HT-29 (cell line): ENCODE measurements around the gene CFAP299. TPM values are rescaled to one million over a fixed set of nuclear protein-coding genes. Genes with fewer than 3 reads are reported as not detected.

Experiments
- DNase-seq: peaks from one replicate; pipeline ENCODE4 v3.0.0-alpha.2; 2015; ENCODE audit warnings: low spot score
- total RNA-seq: library from RNA; depleted of rRNA; stranded (reverse); fragments of >200 nt; shearing (Covaris generic); gene quantifications from 2 replicates; pipeline ENCODE4 v1.2.3, GENCODE V29; 2014

CFAP299 gene
- total RNA-seq, 1 experiment from 2014 or later, result not detected

- DNase-seq, result no peak
These were observed 172.0 kb downstream of the CFAP299 start for GRCh38 chr4:80507507-80507906.

- no peak for DNase-seq
These were observed 180.0 kb downstream of the CFAP299 start for GRCh38 chr4:80515496-80515895.

GRCh38 chr4:80521438-80521837, 185.9 kb downstream of the CFAP299 start:
- DNase-seq, result no peak

- DNase-seq, result no peak
These were observed 191.2 kb downstream of the CFAP299 start for GRCh38 chr4:80526697-80527096.

- DNase-seq, result no peak
These were observed 193.5 kb downstream of the CFAP299 start for GRCh38 chr4:80529026-80529425.

GRCh38 chr4:80532674-80533333, 197.3 kb downstream of the CFAP299 start:
- no peak for DNase-seq

- DNase-seq, result no peak
These were observed 200.0 kb downstream of the CFAP299 start for GRCh38 chr4:80535551-80535950.

GRCh38 chr4:80538276-80538926, 202.9 kb downstream of the CFAP299 start:
- no peak for DNase-seq

- no peak for DNase-seq
These were observed 203.7 kb downstream of the CFAP299 start for GRCh38 chr4:80539190-80539589.

GRCh38 chr4:80540349-80540748, 204.8 kb downstream of the CFAP299 start:
- DNase-seq, result no peak

GRCh38 chr4:80540785-80541469, 205.4 kb downstream of the CFAP299 start:
- DNase-seq, result no peak

- DNase-seq, result no peak
These were observed 207.2 kb downstream of the CFAP299 start for GRCh38 chr4:80542747-80543146.

GRCh38 chr4:80560337-80560736, 224.8 kb downstream of the CFAP299 start:
- DNase-seq, result no peak

- peak; percentile 14 for DNase-seq
These were observed 230.8 kb downstream of the CFAP299 start for GRCh38 chr4:80566203-80566872.

- no peak for DNase-seq
These were observed 233.4 kb downstream of the CFAP299 start for GRCh38 chr4:80568891-80569290.

GRCh38 chr4:80576796-80577195, 241.3 kb downstream of the CFAP299 start:
- DNase-seq, result no peak

- DNase-seq, result no peak
These were observed 242.5 kb downstream of the CFAP299 start for GRCh38 chr4:80578001-80578400.

GRCh38 chr4:80585542-80585941, 250.0 kb downstream of the CFAP299 start:
- no peak for DNase-seq

GRCh38 chr4:80586716-80587115, 251.2 kb downstream of the CFAP299 start:
- DNase-seq, result no peak

GRCh38 chr4:80587871-80588385, 252.4 kb downstream of the CFAP299 start:
- DNase-seq, result no peak

- DNase-seq, result no peak
These were observed 257.4 kb downstream of the CFAP299 start for GRCh38 chr4:80592950-80593349.

GRCh38 chr4:80594701-80595100, 259.2 kb downstream of the CFAP299 start:
- no peak for DNase-seq
